ENCODE data around the gene RETREG1.
"Not testable (repeated sequence)": the region's sequence is repeated elsewhere in the genome, so short reads cannot be mapped to it uniquely, and the experiment has no call there.

RETREG1 gene

GRCh38 chr5:16485656-16486055 lies 131.1 kb downstream of the RETREG1 start:
- no peak for DNase-seq (ENCODE audit: low spot score)

- DNase-seq (ENCODE audit: low spot score), result no peak
Measured at GRCh38 chr5:16484081-16484480, 132.7 kb downstream of the RETREG1 start.

GRCh38 chr5:16483361-16483760 lies 133.4 kb downstream of the RETREG1 start:
- peak; percentile 81 for DNase-seq (ENCODE audit: low spot score)

- DNase-seq (ENCODE audit: low spot score), result no peak
Measured at GRCh38 chr5:16482891-16483290, 133.9 kb downstream of the RETREG1 start.

GRCh38 chr5:16480821-16481538 lies 135.8 kb downstream of the RETREG1 start:
- no peak for DNase-seq (ENCODE audit: low spot score)

- no peak for DNase-seq (ENCODE audit: low spot score)
Measured at GRCh38 chr5:16480144-16480543, 136.7 kb downstream of the RETREG1 start.

GRCh38 chr5:16477541-16477940 lies 139.3 kb downstream of the RETREG1 start:
- no peak for DNase-seq (ENCODE audit: low spot score)

GRCh38 chr5:16476417-16476816 lies 140.4 kb downstream of the RETREG1 start:
- DNase-seq (ENCODE audit: low spot score), result not testable (repeated sequence)

- DNase-seq (ENCODE audit: low spot score), result no peak
Measured at GRCh38 chr5:16471387-16471786, 145.4 kb downstream of the RETREG1 start.

- DNase-seq (ENCODE audit: low spot score), result peak; percentile 19
Measured at GRCh38 chr5:16467363-16468219, 149.2 kb downstream of the RETREG1 start.

- DNase-seq (ENCODE audit: low spot score), result peak; percentile 95
Measured at GRCh38 chr5:16465544-16466432, 151.0 kb downstream of the RETREG1 start, which contains the start of gene ZNF622. ZNF622 (minus strand) TSS chr5:16465800; CDS start chr5:16465665, 135 bp downstream.

GRCh38 chr5:16464664-16465543 lies 151.9 kb downstream of the RETREG1 start:
- peak; percentile 5 for DNase-seq (ENCODE audit: low spot score)

- DNase-seq (ENCODE audit: low spot score), result no peak
Measured at GRCh38 chr5:16464231-16464630, 152.6 kb downstream of the RETREG1 start.

GRCh38 chr5:16461782-16462181 lies 155.0 kb downstream of the RETREG1 start:
- no peak for DNase-seq (ENCODE audit: low spot score)

- no peak for DNase-seq (ENCODE audit: low spot score)
Measured at GRCh38 chr5:16461026-16461425, 155.8 kb downstream of the RETREG1 start.

GRCh38 chr5:16459451-16459850 lies 157.3 kb downstream of the RETREG1 start:
- DNase-seq (ENCODE audit: low spot score), result no peak

GRCh38 chr5:16457853-16458252 lies 158.9 kb downstream of the RETREG1 start:
- no peak for DNase-seq (ENCODE audit: low spot score)

- no peak for DNase-seq (ENCODE audit: low spot score)
Measured at GRCh38 chr5:16457451-16457850, 159.3 kb downstream of the RETREG1 start.

GRCh38 chr5:16456103-16456832 lies 160.5 kb downstream of the RETREG1 start:
- DNase-seq (ENCODE audit: low spot score), result peak; percentile 67

GRCh38 chr5:16455668-16456067 lies 161.1 kb downstream of the RETREG1 start:
- no peak for DNase-seq (ENCODE audit: low spot score)
